Transverse colon (tissue), 4 donors: ENCODE measurements around the gene KDF1. TPM values are rescaled to one million over a fixed set of nuclear protein-coding genes. Genes with fewer than 3 reads are reported as not detected.

Experiments
- total RNA-seq, 4 donors: library from RNA; depleted of rRNA; stranded (reverse); fragments of >200 nt; gene quantifications; one replicate each; pipeline ENCODE4 v1.1.0, GENCODE V29; 2016

Gene KDF1
- total RNA-seq, 4 donors from 2014 or later: 11.6 to 36.2 (median 29.8) TPM

Other genes with a start within 250 kb of the KDF1 start
- 10 to 100 TPM; 16.1 to 32.2 (median 24.2) TPM for gene PIGV, start 172.5 kb downstream of the KDF1 start, total RNA-seq
- gene ZDHHC18, start 133.8 kb downstream of the KDF1 start, total RNA-seq: 10 to 100 TPM in 3 of 4 donors, 1 to 10 TPM in 1; 4.4 to 37.3 (median 28.0) TPM
- 100 to 1,000 TPM in 3 of 4 donors, 10 to 100 TPM in 1; 50.2 to 197 (median 163) TPM for gene SFN, start 97.3 kb downstream of the KDF1 start, total RNA-seq
- gene GPN2, start 70.2 kb downstream of the KDF1 start, total RNA-seq: 10 to 100 TPM; 14.7 to 75.2 (median 28.7) TPM
- gene GPATCH3, start 60.0 kb downstream of the KDF1 start, total RNA-seq: 10 to 100 TPM in 2 of 4 donors, 1 to 10 TPM in 2; 3.2 to 35.9 (median 10.7) TPM
- gene NR0B2, start 46.5 kb downstream of the KDF1 start, total RNA-seq: 1 to 10 TPM in 1 of 4 donors, under 1 TPM in 1, not detected in 2; 0.95 to 2.7 TPM
- 10 to 100 TPM; 10.8 to 39.9 (median 27.6) TPM for gene NUDC, start 38.7 kb downstream of the KDF1 start, total RNA-seq
- 1 to 10 TPM in 2 of 4 donors, under 1 TPM in 1, not detected in 1; 0.80 to 4.1 (median 2.3) TPM for gene TRNP1, start 33.2 kb upstream of the KDF1 start, total RNA-seq
- gene TENT5B, start 52.4 kb upstream of the KDF1 start, total RNA-seq: 10 to 100 TPM in 1 of 4 donors, 1 to 10 TPM in 3; 5.2 to 22.5 (median 8.3) TPM
- gene SLC9A1, start 194.7 kb upstream of the KDF1 start, total RNA-seq: 100 to 1,000 TPM in 2 of 4 donors, 10 to 100 TPM in 2; 17.9 to 140 (median 101) TPM